Neural cell (in vitro differentiated cells): ENCODE data around the gene FARP2.

Experiments
- EP300 ChIP-seq: fragments of 450-650 bp; conservative IDR thresholded peaks from 2 replicates; pipeline ENCODE4 v1.6.1; 2014; ENCODE audit warnings: antibody characterized with exemption, mild to moderate bottlenecking, moderate library complexity; ENCODE audit not compliant: poor library complexity, severe bottlenecking
- POLR2AphosphoS5 ChIP-seq: IDR thresholded peaks from 2 replicates; pipeline ENCODE4 v1.6.1; 2012
- RAD21 ChIP-seq: fragments of 450-650 bp; conservative IDR thresholded peaks from 2 replicates; pipeline ENCODE4 v1.6.1; 2014; ENCODE audit warnings: antibody characterized with exemption, mild to moderate bottlenecking, moderate library complexity
- TAF1 ChIP-seq: IDR thresholded peaks from 2 replicates; pipeline ENCODE4 v1.6.1; 2012; ENCODE audit warnings: low read depth
- TF ChIP-seq, protein P1 (sequence below): fragments of 450-650 bp; IDR thresholded peaks from 2 replicates; pipeline ENCODE4 v1.5.1; 2014; ENCODE audit warnings: antibody characterized with exemption, mild to moderate bottlenecking, moderate library complexity; ENCODE audit not compliant: poor library complexity, severe bottlenecking
- TF ChIP-seq, protein P2 (sequence below): IDR thresholded peaks from 2 replicates; pipeline ENCODE4 v1.6.1; 2012; ENCODE audit warnings: borderline replicate concordance

DNA sequence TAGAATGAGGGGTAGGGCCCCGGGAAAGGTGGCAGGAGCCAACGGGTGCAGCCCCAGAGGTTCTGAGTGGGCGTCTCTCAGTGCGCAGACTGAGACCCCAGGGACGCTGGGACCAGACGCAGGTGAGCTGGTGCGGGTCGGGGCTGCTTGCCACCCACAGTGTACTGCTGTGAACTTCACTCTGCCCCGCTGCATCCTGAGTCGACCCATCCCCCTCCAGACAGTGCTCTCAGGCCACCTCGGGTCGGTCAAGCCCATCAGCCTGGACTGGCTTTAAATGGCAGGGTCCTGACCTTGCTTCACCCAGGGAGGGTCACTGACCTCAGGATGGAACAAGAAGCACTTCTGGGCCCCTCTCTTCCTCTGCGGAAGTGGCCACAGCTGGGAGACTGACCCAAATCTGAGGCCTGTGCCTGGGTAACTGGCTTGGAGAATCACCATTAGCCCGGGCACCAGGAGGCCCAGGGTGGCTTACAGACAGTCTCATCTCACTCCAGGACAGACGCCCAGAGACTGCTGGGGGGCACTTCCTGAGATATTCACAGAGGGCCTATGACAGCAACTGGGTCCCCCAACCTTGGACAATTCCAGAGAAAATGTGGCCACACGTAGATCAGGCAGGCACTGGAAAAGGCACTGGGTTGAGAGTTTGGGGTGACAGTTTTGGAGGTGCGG lies 178.8 kb downstream of the FARP2 start:
- TF ChIP-seq, protein P1, sequence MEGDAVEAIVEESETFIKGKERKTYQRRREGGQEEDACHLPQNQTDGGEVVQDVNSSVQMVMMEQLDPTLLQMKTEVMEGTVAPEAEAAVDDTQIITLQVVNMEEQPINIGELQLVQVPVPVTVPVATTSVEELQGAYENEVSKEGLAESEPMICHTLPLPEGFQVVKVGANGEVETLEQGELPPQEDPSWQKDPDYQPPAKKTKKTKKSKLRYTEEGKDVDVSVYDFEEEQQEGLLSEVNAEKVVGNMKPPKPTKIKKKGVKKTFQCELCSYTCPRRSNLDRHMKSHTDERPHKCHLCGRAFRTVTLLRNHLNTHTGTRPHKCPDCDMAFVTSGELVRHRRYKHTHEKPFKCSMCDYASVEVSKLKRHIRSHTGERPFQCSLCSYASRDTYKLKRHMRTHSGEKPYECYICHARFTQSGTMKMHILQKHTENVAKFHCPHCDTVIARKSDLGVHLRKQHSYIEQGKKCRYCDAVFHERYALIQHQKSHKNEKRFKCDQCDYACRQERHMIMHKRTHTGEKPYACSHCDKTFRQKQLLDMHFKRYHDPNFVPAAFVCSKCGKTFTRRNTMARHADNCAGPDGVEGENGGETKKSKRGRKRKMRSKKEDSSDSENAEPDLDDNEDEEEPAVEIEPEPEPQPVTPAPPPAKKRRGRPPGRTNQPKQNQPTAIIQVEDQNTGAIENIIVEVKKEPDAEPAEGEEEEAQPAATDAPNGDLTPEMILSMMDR: no peak
- no peak for TF ChIP-seq TAF1
- no peak for TF ChIP-seq POLR2AphosphoS5
- no peak for TF ChIP-seq EP300
- no peak for TF ChIP-seq RAD21
- TF ChIP-seq, protein P2, sequence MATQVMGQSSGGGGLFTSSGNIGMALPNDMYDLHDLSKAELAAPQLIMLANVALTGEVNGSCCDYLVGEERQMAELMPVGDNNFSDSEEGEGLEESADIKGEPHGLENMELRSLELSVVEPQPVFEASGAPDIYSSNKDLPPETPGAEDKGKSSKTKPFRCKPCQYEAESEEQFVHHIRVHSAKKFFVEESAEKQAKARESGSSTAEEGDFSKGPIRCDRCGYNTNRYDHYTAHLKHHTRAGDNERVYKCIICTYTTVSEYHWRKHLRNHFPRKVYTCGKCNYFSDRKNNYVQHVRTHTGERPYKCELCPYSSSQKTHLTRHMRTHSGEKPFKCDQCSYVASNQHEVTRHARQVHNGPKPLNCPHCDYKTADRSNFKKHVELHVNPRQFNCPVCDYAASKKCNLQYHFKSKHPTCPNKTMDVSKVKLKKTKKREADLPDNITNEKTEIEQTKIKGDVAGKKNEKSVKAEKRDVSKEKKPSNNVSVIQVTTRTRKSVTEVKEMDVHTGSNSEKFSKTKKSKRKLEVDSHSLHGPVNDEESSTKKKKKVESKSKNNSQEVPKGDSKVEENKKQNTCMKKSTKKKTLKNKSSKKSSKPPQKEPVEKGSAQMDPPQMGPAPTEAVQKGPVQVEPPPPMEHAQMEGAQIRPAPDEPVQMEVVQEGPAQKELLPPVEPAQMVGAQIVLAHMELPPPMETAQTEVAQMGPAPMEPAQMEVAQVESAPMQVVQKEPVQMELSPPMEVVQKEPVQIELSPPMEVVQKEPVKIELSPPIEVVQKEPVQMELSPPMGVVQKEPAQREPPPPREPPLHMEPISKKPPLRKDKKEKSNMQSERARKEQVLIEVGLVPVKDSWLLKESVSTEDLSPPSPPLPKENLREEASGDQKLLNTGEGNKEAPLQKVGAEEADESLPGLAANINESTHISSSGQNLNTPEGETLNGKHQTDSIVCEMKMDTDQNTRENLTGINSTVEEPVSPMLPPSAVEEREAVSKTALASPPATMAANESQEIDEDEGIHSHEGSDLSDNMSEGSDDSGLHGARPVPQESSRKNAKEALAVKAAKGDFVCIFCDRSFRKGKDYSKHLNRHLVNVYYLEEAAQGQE: no peak
